HL-60/S4 treated with retinoic acid at 250 ng/mL for 4 days and 3 days (cell line): ENCODE measurements around the gene ESPN.
"Not testable (repeated sequence)": the region's sequence is repeated elsewhere in the genome, so short reads cannot be mapped to it uniquely, and the experiment has no call there.

ENCODE experiments used
- in situ Hi-C: fragments of 300-500 bp; cut with MboI; formaldehyde crosslinking; loops from 2 replicates; pipeline ENCODE4 v1.7.0; 2022; ENCODE audit warnings: low sequenced_read_pairs

Gene ESPN

DNA sequence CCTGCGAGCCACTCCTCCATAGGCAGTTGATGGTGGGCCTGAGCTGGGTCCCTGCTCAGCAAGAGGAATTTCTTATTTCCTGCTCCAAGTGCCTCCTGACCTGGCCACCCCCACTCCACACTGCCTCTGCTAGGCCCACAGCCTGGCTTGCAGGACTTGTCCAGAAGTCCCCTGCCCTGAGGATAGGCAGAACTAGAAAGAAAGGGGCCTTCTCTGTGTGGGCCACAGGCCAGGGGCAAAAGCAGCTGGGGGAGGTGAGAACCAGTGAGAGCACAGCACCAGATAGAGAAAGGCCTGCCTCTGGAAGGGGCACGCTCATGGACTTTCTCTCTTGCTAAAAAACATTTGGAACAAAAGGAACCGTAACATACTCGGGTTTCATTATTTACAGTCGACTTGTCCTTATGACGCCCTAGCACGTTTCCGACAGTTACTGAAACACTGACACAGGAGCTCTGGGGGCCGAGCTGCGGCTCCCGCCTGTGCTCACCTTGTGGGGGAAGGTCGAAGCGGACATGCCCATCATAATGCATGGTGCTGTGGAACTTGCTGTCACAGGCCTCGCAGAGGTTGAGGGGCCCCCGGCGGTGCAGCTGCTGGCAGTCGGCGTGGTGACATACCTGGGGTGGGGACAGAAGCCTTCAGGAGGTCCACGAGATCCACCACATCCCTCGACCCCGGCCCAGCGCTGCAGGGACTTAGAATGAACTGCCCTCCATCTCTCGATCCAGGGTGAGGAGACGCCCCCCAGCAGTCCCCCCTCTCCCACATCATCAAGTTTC, 52.7 kb downstream of the ESPN start:
- in situ Hi-C loops, result no loop called here

- in situ Hi-C loops, result no loop called here
Measured at GRCh38 chr1:6481820-6482219, 57.2 kb downstream of the ESPN start.

DNA sequence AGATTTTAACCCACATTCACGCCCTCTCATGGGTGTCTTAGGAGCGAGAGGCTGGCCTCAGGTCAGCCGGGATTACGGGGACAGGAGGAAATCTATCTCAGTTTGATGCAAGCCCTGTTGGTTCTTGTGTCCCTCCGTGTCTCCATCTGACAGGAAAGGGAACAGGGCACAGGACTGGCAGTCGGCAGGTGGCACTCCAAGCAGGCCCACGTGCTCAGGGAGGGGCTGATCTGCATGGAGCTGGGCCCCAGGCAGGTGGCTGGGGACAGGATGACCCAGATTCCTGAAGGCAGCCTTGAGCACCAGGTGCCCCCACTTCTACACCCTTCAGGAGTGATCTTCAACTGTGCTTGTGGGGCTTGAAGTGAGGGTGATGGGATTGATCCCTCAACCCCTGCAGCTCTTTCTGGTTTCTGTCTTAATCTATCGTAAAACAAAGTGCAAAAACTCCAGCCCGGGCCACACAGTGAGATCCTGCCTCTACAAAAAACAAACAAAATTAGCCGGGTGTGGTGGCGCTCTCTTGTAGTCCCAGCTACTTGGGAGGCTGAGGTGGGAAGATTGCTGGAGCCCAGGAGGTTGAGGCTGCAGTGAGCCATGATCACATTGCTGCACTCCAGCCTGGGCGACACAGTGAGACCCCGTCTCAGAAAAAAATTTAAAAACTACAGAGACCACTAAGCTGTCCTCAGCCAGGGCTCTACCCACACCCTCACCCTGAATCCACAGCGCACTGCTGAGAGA, 58.6 kb downstream of the ESPN start:
- in situ Hi-C loops, result no loop called here

- in situ Hi-C loops, result no loop called here
Measured at GRCh38 chr1:6483761-6484117, 59.2 kb downstream of the ESPN start.

- in situ Hi-C loops, result no loop called here
Measured at GRCh38 chr1:6484826-6485167, 60.2 kb downstream of the ESPN start.

DNA sequence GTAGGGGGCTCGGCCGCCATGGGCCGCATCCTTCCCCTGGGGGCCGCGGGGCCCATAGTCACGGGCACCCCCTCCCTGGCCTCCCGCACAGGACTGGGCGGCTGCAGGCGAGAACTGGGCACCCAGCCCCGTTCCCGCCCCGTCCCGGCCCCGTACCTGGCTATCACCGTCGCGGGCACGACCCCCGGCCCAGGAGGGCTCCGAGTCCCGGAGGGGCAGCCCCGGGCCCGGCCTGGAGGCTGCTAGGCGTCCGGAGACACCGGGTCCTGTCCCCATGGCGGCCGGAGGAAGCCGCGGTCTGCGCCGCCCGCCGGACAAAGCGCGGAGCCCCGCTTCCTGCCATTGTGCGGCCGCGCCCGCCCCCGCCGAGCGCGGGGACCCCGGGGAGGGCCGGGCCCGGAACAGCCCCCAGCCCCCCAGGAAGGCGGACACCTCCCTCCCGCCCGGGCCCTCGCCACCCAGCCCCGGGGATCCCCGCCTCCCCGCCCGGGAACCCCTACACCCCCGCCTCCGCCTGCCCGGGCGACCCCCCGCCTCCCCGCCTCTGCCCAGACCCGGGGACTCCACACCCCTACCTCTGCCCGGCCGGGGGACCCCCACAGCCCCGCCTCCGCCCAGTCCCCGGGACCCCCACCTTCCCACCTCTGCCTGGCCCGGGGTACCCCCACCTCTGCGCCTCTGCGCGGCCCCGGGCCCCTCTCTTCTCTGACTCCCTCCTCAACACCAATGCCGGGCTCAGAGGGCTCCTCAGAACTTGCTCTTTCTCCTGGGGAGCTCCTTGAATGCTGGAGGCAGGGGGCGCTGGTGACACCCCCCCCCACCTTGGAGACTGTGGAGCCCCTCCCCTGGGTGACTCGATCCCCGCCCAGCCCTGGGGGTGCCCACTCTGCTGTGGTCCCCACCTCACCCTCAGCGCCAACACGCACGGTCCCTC, 60.9 kb downstream of the ESPN start:
- in situ Hi-C loops, result no loop called here

DNA sequence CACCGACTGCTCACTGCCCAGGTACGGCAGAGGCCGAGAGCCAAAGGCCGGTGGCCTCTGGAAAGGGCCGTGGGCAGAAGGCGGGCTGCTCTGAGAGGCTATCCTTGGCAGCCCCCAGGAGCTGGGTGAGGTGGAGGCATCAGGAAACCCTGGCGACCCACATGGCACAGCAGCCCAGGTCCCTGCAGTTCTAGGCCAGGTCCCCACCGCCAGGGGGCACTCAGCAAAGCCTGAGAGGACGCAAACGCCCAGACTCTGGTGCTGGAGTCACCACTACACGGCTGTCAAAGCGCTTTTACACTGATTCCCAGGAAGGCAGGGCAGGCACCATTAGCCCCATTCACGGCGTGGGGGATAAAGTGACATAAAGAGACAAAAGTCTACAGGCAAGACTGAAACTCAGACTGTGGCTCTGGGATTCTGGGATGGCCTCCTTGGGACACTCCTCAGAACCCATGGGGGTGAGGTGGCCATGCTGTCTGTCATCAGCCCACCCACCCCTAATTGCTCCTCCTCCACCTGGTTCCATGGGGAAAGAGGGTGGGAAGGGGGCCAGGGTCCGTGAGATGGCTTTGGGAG, 61.9 kb downstream of the ESPN start:
- in situ Hi-C loops, result no loop called here

DNA sequence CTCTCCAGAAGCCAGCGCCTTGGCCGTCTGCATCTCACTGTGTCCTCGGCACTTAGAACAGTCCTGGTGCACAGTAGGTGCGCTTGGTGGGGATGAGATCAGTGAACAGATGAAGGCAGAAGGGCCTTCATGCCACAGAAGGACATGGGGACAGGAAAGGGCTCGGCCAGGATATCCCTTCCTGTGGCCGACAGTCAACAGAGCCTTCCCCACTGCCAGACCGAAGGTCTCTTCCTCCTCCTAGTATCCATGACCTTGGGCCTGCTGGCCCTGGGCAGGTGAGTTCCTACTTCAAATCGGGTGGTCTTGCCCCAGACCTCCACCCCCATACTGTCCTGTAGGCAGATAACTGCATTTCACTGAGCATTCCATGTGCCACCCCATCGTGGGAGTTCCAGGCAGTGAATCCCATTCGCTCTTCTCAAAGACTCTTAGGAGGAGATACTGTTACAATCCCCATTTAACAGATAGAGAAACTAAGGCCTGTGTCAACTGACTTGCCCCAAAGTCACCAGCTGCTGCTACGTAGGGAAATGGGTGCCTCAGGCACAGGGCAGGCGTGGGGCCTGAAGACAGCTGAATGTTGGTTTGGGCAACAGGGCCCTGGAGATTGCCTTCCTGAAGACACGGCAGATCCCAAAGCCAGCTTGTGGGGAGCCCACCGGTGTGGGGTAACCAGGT, 63.4 kb downstream of the ESPN start:
- in situ Hi-C loops, result no loop called here

- in situ Hi-C loops, result no loop called here
Measured at GRCh38 chr1:6488602-6489382, 64.2 kb downstream of the ESPN start.

- in situ Hi-C loops, result no loop called here
Measured at GRCh38 chr1:6489383-6489765, 64.8 kb downstream of the ESPN start.

GRCh38 chr1:6489799-6490180, 65.2 kb downstream of the ESPN start:
- in situ Hi-C loops, result no loop called here

DNA sequence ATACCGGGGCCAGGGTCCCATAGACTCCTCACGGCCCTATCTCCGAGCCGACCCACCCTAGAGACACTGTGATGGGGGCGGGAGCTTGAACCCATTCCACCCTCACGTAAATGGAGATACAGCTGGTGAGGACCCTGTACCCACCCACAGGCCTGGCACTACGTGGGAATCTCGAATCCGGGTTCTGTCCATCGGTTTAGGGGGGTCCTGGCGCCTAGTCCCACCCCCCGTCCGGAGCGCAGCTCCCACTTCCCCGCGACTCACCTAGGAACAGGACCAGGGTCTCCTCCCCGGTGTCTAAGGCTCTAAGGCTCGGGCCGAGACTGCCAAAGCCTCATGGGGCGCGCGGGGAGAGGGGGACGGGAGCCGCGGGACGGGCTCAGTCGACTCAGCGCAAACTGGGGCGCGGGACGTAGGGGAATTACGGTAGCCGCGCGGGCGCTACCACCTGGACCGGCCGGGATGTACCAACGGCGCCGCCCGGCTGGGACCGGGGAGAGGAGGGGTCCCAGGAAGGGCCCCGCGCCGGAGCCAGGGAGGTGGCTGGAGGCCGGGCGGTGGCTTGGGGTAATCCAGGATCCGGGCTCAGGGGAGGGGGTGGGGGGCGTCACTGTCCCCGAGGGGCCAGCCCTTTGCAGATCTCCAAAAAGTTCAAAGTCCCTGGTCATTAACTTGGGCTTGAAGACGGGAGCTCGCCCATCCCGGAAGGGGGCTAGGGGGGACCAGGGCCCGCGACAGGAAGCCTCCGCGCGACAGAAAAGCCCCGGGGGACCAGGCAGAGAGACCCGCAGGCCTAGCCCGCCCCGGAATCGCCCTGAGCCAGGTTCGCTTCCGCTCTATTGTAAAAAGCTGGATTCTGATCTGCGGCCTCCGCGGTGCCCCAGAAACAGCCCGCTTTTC, 65.9 kb downstream of the ESPN start:
- in situ Hi-C loops, result no loop called here

- in situ Hi-C loops, result no loop called here
Measured at GRCh38 chr1:6491081-6491449, 66.5 kb downstream of the ESPN start.

DNA sequence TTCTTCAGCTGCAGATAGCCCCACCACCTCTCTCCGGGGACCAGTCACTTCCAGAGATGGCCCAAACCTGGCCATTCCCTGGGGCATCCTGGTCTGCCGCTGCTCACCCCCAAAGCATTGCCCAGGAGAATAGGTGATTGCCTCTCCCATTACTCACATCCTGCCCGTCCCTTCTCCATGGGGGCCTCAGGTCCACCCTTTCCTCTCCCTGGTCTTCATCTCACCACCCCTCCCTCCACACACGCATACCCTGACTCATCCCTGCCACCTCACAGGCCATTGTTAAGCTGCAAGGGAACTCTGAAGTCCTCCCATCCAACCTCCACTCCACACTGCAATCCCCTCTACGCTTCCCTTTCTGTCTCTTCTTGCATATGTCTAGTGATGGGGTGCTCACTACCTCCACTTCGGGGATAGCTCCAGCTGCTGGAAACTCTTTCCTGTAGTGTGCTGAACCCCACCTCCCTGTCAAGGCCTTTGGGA, 66.9 kb downstream of the ESPN start, which contains the start of gene PLEKHG5:
Gene PLEKHG5 (minus strand): TSS at position 188 of the 483 bp plus-strand sequence. CDS start 14,096 bp downstream, outside the sequence.
- in situ Hi-C loops, result no loop called here

GRCh38 chr1:6491966-6492365, 67.4 kb downstream of the ESPN start:
- in situ Hi-C loops, result no loop called here

- in situ Hi-C loops, result not testable (repeated sequence)
Measured at GRCh38 chr1:6493834-6494223, 69.3 kb downstream of the ESPN start.

GRCh38 chr1:6494627-6495026, 70.1 kb downstream of the ESPN start:
- in situ Hi-C loops, result no loop called here

- in situ Hi-C loops, result no loop called here
Measured at GRCh38 chr1:6495041-6495441, 70.5 kb downstream of the ESPN start.
